HG03342 (cell line): Measurements from ENCODE around the gene LIPC.

Source experiments
- ATAC-seq: cut with Tn5 transposase; IDR thresholded peaks from one replicate; pipeline ENCODE4 v1.9.1; 2021; ENCODE audit warnings: mild to moderate bottlenecking, moderate library complexity; ENCODE audit not compliant: unreplicated experiment

The LIPC gene

GRCh38 chr15:58530056-58530590 is 98.3 kb downstream of the LIPC start:
- ATAC-seq: no peak

DNA sequence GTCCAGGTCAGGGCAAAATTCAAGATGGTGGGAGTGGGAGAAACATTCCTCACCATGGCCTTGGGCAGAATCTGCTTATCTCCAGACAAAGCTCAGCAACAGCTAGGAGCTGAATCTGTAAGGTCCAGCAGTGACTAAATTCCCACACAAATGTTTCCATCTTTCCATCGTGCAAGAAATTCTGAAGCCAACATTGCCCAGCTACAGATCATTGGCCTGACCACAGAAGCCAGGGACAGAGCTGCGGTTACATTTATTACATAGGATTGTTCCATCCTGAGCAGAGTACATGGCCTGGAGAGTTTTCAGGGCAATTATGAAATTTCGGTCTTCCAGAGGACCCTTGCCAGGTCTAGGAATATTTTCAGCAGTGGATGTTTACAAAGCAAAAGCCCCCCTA is 100.3 kb downstream of the LIPC start:
- no peak for ATAC-seq

DNA sequence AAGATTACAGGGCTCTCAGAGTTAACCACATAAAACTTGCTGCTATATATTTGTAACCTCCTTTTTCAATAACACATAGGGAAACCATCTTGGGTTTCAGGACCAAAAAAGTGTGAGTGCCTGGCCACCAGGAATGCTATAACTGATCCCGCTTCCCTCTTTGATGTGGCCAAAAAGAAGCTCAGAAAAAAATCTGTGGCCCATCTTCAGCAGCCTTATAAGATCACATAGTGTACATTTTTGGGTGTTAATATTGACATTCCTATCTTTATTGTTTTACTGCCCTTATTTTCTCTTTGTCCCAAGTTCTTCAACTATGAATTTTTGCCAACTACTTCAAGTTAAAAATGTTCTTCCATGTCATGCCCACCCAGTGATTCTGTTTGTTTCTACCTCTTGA is 102.8 kb downstream of the LIPC start:
- ATAC-seq: no peak

- no peak for ATAC-seq
These were observed 103.5 kb downstream of the LIPC start for GRCh38 chr15:58535337-58535736.

DNA sequence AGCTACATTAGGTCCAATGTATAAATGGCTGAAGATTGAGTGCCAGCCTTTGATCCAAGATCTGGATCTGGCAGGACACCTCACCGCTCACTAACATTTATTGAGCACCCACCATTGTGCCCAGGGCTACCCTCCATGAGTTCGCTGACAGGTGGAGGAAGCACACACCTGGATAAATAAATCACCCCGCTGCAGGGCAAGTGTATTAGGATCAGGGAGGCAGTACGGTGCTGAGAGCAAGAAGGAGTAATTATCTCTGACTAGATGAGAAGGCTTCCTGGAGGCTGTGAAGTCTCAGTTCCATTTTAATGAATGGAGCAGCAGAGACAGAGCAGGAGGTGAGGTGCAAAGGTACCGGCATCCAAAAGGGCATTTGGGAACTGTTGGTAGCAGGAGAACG is 104.1 kb downstream of the LIPC start:
- ATAC-seq: no peak

DNA sequence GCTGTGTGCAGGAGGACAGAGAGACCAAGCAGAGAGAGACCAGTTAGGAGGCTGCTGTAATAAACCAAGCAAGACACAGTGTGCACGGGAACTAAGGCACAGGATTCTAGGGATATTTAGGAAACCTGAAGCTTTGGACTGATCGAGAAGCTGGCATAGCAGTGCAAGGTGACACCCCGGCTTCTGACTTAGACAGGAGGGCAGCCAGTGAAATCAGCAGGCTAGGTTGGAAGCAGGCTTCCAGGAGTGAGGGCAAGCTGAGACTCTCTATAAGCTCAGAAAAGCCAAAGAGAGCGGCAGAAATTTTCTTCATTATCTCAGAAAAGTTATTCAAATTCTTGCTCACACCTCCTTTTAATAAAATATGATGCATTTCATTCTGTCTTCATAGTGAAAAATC is 104.6 kb downstream of the LIPC start:
- no peak for ATAC-seq

GRCh38 chr15:58537033-58537432 is 105.2 kb downstream of the LIPC start:
- no peak for ATAC-seq

- ATAC-seq: no peak
These were observed 106.5 kb downstream of the LIPC start for GRCh38 chr15:58538225-58538727.

- no peak for ATAC-seq
These were observed 107.1 kb downstream of the LIPC start for GRCh38 chr15:58538901-58539300.

- no peak for ATAC-seq
These were observed 107.8 kb downstream of the LIPC start for GRCh38 chr15:58539548-58539947.

- no peak for ATAC-seq
These were observed 109.8 kb downstream of the LIPC start for GRCh38 chr15:58541410-58542087.

GRCh38 chr15:58543664-58544335 is 112.0 kb downstream of the LIPC start:
- ATAC-seq: no peak

DNA sequence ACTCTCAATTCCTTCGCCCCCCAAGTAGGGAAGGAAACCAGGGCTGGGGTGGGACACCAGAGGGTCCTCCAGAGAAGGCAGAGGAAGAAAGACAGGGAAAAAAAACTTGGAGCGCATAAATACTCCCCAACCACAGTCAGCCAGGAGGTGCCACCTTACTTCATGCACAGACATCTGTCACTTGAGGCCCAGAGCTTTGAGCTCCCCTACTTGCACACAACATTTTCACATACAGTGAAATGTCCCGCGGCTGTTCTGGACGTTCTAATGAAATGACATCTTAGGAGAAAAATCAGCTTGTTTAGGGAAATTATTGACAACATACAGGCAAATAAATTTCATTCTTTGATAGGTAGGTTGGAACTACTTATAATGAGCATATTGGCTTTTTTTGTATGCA is 113.0 kb downstream of the LIPC start:
- ATAC-seq: no peak

DNA sequence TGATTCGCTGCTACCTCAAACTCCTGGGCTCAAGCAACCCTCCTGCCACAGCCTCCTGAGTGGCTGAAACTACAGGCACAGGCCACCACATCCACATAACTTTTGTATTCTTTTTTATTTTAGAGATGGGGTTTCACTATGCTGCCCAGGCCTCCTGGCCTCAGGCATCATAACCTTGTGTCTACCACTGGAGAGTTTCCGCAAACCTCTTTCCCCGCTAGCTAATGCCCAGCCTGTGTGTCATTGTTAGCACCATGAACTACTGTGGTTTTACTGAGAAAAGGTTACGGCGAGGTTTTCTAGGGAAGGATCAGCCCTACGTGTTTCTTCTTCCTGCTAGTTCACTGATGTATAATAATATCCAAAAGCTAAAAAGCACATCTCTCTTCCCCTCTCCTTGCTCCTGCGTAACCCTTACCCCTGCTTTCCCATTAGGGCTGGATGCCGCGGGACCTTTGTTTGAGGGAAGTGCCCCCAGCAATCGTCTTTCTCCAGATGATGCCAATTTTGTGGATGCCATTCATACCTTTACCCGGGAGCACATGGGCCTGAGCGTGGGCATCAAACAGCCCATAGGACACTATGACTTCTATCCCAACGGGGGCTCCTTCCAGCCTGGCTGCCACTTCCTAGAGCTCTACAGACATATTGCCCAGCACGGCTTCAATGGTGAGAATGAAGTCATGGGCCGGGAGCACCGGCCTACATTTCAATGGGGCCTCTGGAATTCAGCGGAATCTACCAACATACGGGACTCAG is 113.7 kb downstream of the LIPC start:
- ATAC-seq: no peak

DNA sequence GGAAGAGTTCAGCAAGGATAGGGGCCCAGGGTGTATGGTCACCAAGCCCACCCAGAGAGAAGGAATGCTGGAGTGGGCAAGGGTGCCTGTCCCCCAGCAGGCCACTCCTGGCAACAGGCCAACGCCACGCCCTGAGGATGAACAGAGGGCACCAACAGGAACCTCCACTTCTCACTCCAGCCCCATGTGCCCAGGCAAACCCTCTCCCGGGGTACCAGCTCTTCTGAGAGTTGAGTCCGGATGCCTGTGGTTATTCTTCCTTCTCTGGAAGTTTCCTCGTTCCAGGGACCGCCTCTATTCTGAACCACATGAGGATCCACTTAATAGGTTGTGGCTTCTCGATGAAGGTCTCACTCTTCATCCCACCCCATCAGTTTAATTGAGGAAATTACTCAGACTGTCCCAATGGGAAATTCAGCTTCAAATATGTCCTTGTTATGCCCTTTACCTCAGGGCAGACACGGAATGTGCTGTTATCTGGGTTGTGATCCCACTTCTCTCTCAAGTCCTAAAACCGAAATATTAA is 114.3 kb downstream of the LIPC start:
- ATAC-seq: no peak

GRCh38 chr15:58546635-58547627 is 115.1 kb downstream of the LIPC start:
- ATAC-seq: no peak

DNA sequence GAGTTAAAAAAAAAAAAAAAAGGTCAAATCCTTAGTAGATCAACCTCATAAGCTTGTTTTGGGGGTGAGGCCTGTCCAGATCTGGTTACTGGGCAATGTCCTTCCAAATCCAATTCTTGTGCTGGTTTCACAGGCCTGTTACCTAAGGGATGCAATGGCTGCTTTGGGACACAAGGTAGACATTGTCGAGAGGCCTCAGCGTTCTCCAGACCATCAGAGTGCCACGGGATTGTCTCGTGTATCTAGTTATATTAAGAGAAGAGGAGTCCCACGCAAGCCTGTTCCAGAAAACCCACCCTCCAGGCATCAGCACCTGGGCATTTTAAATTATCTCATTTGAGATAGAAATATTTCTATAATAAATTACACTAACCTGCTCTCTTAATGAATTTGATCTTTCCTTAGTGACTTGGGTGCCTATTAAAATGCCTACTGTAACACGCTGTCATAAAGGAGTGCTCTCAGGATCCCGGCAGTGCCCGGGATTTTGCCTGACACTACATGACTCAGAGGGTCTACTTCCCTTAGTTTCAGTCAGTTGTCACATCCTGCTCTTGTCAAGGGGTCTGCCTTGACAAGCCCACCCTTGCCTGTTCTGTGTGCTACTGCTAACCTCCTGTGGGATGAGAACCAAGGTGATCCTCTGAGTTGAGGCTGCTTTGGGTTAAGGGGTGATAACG is 116.0 kb downstream of the LIPC start:
- no peak for ATAC-seq

GRCh38 chr15:58548308-58549012 is 116.7 kb downstream of the LIPC start:
- no peak for ATAC-seq
